ENCODE data around the gene HEPN1. TPM values are rescaled to one million over a fixed set of nuclear protein-coding genes. Genes with fewer than 3 reads are reported as not detected.

HEPN1 gene
- total and polyA plus RNA-seq, 10 donors, result 0.25 TPM; not detected in 9

- H3K27me3 ChIP-seq (replicated peaks in 1 of 7), result peaks cover 0 to 3% (median 0%) of the 10 kb centered on the region in 7 donors
- intact Hi-C loops (cut with DNase I; ENCODE audit: low total_unique reads), result no loop called here
- TF ChIP-seq POLR2AphosphoS5 (IDR thresholded peaks at IDR 0.05) (no peak), POLR2A (IDR thresholded peaks at IDR 0.05) (no peak), CTCF (IDR thresholded peaks at IDR 0.05 in 8 of 11, conservative IDR thresholded peaks at IDR 0.05 in 3 of 11) (no peak)
- DNase-seq, result no peak
- no peak overlapping the region for H3K27ac ChIP-seq
- H3K4me3 ChIP-seq, result no peak overlapping the region
- peaks cover 0 to 10% (median 3%) of the 10 kb centered on the region in 6 donors for H3K4me1 ChIP-seq
- no peaks in the 10 kb centered on the region for H3K36me3 ChIP-seq
- H3K9me3 ChIP-seq, result peaks cover 0 to 18% (median 9%) of the 10 kb centered on the region in 8 donors
- 56 to 91% (median 84%) methylated on average over 3 of the region's 3 CpGs for WGBS, 5 donors
These were observed 25.5 kb downstream of the HEPN1 start for GRCh38 chr11:124944565-124944964.

- H3K27me3 ChIP-seq (replicated peaks in 1 of 7), result peaks cover 0 to 3% (median 0%) of the 10 kb centered on the region in 7 donors
- peaks cover 0 to 10% (median 3%) of the 10 kb centered on the region in 6 donors for H3K4me1 ChIP-seq
- whole genome bisulfite sequencing, 5 donors, result 71 to 91% (median 77%) methylated on average over 6 of the region's 6 CpGs
- H3K27ac ChIP-seq, result no peak overlapping the region
- H3K4me3 ChIP-seq, result no peak overlapping the region
- TF ChIP-seq POLR2A (IDR thresholded peaks at IDR 0.05) (no peak), CTCF (IDR thresholded peaks at IDR 0.05 in 8 of 11, conservative IDR thresholded peaks at IDR 0.05 in 3 of 11) (no peak), POLR2AphosphoS5 (IDR thresholded peaks at IDR 0.05) (no peak)
- intact Hi-C loops (cut with DNase I; ENCODE audit: low total_unique reads), result no loop called here
- DNase-seq, result no peak
- peaks cover 0 to 19% (median 9%) of the 10 kb centered on the region in 8 donors for H3K9me3 ChIP-seq
- H3K36me3 ChIP-seq, result no peaks in the 10 kb centered on the region
These were observed 26.8 kb downstream of the HEPN1 start for GRCh38 chr11:124945826-124946225.

GRCh38 chr11:124946735-124947141, 27.7 kb downstream of the HEPN1 start:
- Histone ChIP-seq H3K36me3 (no peaks in the 10 kb centered on the region), H3K9me3 (peaks cover 0 to 19% (median 9%) of the 10 kb centered on the region in 8 donors), H3K27me3 (replicated peaks in 1 of 7) (peaks cover 0 to 3% (median 0%) of the 10 kb centered on the region in 7 donors), H3K27ac (no peak overlapping the region), H3K4me1 (peaks cover 0 to 10% (median 3%) of the 10 kb centered on the region in 6 donors), H3K4me3 (no peak overlapping the region)
- intact Hi-C loops (cut with DNase I; ENCODE audit: low total_unique reads), result no loop called here
- TF ChIP-seq POLR2A (IDR thresholded peaks at IDR 0.05) (no peak), POLR2AphosphoS5 (IDR thresholded peaks at IDR 0.05) (no peak), CTCF (IDR thresholded peaks at IDR 0.05 in 8 of 11, conservative IDR thresholded peaks at IDR 0.05 in 3 of 11) (no peak)
- WGBS, 5 donors, result 58 to 80% (median 68%) methylated on average over 2 of the region's 2 CpGs
- no peak for DNase-seq

- no peak for DNase-seq
- intact Hi-C loops (cut with DNase I; ENCODE audit: low total_unique reads), result no loop called here
- H3K36me3 ChIP-seq, result no peaks in the 10 kb centered on the region
- no peak for TF ChIP-seq POLR2A (IDR thresholded peaks at IDR 0.05)
- no peak for TF ChIP-seq POLR2AphosphoS5 (IDR thresholded peaks at IDR 0.05)
- TF ChIP-seq CTCF (IDR thresholded peaks at IDR 0.05 in 8 of 11, conservative IDR thresholded peaks at IDR 0.05 in 3 of 11), result no peak
- peaks cover 0 to 19% (median 9%) of the 10 kb centered on the region in 8 donors for H3K9me3 ChIP-seq
- peaks cover 0 to 19% (median 12%) of the 10 kb centered on the region in 6 donors for H3K4me1 ChIP-seq
- peak overlapping the region in 3 of 8 donors; percentile 10 to 43 (median 33) for H3K27ac ChIP-seq
- peaks cover 0 to 3% (median 0%) of the 10 kb centered on the region in 7 donors for H3K27me3 ChIP-seq (replicated peaks in 1 of 7)
- no peak overlapping the region for H3K4me3 ChIP-seq
These were observed 31.7 kb downstream of the HEPN1 start for GRCh38 chr11:124950601-124951330.
